Keratinocyte (primary cell): ENCODE results near the gene FAM110D.

ENCODE experiments used
- EZH2 ChIP-seq: IDR thresholded peaks from one replicate; pipeline ENCODE4 v1.6.1; 2012; ENCODE audit warnings: inconsistent platforms, mild to moderate bottlenecking, low read length, moderate library complexity
- TF ChIP-seq, protein P1 (sequence below), 3 experiments: IDR thresholded peaks in 1 of 3; conservative IDR thresholded peaks in 1 of 3; optimal IDR thresholded peaks in 1 of 3; 2 replicates in 2 of 3; 3 replicates in 1 of 3; pipeline versions ENCODE3 to v1.5.1; 2011; ENCODE audit warnings: low read length in 3 of 3, mild to moderate bottlenecking in 3 of 3, moderate library complexity in 2 of 3, control low read depth in 1 of 3, inconsistent platforms in 1 of 3; ENCODE audit not compliant: insufficient read depth in 2 of 3; ENCODE audit errors: extremely low read depth in 1 of 3

DNA sequence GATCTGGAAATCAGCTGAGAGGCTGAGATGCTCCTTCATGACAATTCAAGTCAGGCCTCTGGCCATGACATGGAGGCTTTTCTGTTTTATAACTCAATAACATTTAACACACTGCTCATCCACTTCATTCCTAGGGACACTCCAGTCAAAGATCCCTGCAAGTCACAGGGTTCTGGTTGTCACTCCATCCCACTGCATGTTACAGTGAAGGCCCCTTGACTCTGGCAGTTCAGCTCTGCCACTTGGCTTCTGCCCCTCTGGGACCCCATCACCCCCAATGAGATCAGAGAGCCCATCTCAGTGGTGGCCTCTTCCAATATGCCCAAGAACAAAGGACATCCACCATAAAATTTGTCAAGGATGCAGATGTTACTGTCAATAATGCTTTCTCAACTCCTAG is 10.0 kb upstream of the FAM110D start:
- TF ChIP-seq, protein P1, sequence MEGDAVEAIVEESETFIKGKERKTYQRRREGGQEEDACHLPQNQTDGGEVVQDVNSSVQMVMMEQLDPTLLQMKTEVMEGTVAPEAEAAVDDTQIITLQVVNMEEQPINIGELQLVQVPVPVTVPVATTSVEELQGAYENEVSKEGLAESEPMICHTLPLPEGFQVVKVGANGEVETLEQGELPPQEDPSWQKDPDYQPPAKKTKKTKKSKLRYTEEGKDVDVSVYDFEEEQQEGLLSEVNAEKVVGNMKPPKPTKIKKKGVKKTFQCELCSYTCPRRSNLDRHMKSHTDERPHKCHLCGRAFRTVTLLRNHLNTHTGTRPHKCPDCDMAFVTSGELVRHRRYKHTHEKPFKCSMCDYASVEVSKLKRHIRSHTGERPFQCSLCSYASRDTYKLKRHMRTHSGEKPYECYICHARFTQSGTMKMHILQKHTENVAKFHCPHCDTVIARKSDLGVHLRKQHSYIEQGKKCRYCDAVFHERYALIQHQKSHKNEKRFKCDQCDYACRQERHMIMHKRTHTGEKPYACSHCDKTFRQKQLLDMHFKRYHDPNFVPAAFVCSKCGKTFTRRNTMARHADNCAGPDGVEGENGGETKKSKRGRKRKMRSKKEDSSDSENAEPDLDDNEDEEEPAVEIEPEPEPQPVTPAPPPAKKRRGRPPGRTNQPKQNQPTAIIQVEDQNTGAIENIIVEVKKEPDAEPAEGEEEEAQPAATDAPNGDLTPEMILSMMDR (optimal IDR thresholded peaks at IDR 0.05 in 1 of 3, IDR thresholded peaks at IDR 0.05 in 1 of 3, conservative IDR thresholded peaks at IDR 0.05 in 1 of 3; ENCODE audit: extremely low read depth in 1 of 3, insufficient read depth in 2 of 3, low read length in 3 of 3): no peak
- TF ChIP-seq EZH2: no peak
